Stimulated activated CD4-positive, alpha-beta T cell treated with anti-CD3 and anti-CD28 coated beads, Interleukin-15, amount 100 ng/mL, for 24 hours (primary cell): ENCODE results near the gene WRAP53.
"Not testable (repeated sequence)": the region's sequence is repeated elsewhere in the genome, so short reads cannot be mapped to it uniquely, and the experiment has no call there.

Experiments used
- DNase-seq: peaks from one replicate; pipeline ENCODE4 v3.0.0-alpha.2; 2020

Gene WRAP53

DNA sequence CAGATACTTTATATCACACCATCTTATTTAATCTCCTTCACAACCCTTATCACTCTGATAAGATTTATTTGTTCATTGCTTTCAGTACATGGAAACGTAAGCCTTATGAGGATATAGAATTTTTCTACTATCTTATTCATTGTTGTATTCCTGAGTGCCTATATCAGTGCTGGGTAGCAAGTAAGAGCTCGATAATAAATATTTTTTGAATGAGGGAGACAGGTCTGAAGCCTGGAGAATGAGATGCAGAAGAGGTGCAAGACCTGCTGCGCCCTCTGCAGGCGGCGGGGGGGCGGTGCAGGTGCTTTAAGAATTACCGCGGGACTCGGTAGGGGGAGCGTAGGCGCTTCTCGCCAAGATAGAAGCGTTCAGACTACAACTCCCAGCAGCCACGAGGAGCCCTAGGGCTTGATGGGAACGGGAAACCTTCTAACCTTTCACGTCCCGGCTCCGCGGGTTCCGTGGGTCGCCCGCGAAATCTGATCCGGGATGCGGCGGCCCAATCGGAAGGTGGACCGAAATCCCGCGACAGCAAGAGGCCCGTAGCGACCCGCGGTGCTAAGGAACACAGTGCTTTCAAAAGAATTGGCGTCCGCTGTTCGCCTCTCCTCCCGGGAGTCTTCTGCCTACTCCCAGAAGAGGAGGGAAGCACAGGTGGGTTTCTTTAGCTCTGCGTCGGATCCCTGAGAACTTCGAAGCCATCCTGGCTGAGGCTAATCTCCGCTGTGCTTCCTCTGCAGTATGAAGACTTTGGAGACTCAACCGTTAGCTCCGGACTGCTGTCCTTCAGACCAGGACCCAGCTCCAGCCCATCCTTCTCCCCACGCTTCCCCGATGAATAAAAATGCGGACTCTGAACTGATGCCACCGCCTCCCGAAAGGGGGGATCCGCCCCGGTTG is at the start of gene WRAP53:
Gene WRAP53, plus strand, starts transcription at position 570 of the 900 bp plus-strand sequence. Its CDS starts 172 bp downstream, at position 742.
- DNase-seq: peak; percentile 96

DNA sequence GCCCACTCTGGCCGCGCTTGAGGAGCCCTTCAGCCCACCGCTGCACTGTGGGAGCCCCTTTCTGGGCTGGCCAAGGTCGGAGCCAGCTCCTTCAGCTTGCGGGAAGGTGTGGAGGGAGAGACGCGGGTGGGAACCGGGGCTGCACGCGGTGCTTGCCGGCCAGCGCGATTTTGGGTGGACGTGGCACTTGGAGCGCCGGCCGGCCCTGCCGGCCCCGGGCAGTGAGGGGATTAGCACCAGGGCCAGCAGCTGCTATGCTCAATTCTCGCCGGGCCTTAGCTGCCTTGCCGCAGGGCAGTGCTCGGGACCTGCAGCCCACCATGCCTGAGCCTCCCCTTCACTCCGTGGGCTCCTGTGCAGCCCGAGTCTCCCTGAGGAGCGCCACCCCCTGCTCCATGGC is 47.5 kb upstream of the WRAP53 start:
- no peak for DNase-seq

DNA sequence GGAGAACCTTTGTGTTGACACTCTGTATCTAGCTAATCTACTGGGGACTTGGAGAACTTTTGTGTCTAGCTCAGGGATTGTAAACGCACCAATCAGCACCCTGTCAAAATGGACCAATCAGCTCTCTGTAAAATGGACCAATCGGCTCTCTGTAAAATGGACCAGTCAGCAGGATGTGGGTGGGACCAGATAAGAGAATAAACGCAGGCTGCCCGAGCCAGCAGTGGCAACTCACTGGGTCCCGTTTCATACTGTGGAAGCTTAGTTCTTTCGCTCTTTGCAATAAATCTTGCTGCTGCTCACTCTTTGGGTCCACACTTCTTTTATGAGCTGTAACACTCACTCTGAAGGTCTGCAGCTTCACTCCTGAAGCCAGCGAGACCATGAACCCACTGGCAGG is 46.6 kb upstream of the WRAP53 start:
- not testable (repeated sequence) for DNase-seq

DNA sequence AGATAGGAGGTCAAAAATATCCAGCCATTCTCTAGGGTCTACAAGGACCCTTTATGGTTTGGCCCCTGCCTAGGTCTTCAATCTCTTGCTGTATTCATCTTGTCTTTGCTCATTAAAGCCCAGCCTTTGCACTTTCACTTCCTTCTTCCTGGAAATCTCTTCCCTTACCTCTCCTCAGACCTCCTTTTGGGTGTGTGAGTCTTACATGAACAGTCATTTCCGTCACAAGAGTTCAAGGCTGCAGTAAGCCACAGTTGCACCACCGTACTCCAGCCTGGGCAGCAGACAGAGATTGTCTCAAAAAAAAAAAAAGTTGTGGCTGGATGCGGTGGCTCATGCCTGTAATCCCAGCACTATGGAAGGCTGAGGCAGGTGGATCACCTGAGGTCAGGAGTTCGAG is 43.5 kb upstream of the WRAP53 start:
- DNase-seq: no peak

DNA sequence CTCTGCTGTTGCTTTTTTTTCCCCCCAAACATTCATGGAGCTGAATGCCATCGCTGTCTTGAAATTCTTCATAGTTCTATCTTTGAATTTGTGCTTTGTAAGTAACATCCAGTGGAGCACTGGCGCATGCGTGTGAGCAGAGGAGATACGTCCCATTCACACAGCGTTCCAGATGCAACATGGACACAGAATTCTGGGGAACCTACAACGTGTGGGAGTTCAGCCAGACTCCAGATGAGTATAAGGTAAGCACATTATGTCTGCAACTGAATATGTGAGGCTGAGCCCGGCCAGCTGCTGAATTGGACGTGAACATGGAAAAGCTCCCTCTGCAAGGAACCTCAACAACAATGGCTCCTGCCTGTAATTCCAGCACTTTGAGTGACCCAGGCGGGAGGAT is 41.8 kb upstream of the WRAP53 start:
- no peak for DNase-seq

DNA sequence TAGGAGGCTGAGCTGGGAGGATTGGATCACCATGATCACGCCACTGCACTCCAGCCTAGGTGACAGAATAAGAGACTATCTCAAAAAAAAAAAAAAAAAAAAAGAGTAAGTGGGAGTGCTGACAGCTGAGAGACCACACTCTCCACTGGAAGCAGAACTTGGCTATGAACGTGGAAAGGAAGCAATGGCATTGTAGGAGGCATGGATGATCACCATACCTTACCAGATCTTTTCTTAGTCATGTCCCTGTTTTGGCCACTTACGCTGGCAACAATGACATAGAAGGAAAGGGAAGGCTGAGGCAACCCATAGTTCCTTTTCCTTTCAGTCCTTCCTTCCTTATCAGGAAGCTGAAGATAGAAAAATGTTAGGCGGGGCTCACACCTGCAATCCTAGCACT is 41.3 kb upstream of the WRAP53 start:
- DNase-seq: no peak

DNA sequence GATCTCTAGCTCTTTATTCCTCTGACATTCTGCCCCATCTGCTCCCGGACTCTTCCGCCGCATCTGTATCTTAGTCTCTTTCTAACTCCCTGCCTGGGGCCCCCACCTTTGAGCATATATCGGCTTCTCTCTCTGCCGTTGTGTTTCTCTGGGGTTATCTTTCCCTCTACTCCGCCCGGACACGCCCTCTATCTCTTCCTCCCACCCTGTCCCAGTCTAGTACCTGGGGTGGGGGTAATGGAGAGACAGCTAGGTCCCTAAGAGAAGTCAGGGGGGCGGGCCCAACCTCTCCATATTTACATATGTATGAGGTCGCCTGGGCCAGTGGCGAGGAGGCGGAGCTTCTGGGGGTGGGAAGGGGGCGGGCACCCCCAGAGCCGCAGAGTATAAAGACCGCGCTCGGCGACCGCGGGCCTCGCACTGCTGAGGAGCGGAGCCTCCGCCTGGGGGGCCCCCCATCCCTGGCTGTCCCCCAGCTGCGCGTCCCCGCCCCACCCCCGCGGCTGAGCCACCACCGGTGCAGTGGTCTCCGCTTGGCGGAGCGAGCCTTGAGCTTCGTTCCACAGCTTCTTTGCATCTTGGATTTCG is 37.7 kb upstream of the WRAP53 start, which contains the start of gene ATP1B2:
Gene ATP1B2, plus strand, starts transcription at position 418 of the 588 bp plus-strand sequence. CDS start 593 bp downstream, outside the sequence.
- DNase-seq: peak; percentile 84

DNA sequence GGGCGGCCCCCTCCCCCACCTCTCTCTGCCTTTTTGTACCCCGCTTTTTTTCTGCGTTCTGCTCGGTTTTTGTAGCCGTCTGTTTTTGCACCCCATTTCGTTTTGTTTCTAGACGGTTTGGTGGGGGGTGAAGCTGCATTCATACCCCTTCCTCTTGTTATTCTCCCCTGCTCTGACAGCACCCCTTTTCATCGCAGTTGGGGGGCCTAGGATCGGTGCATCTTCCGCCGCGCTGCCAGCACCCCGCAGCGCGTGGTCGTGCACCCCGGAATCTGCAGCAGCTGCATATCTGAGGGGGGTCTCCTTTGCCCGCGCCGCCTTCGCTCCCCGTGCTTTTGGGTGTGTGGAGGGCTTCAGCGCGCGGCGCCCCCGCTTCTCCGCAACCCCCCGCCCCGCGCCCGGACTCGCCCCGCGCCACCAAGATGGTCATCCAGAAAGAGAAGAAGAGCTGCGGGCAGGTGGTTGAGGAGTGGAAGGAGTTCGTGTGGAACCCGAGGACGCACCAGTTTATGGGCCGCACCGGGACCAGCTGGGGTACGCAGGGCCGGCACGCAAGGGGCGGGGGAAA is 37.1 kb upstream of the WRAP53 start:
- no peak for DNase-seq

DNA sequence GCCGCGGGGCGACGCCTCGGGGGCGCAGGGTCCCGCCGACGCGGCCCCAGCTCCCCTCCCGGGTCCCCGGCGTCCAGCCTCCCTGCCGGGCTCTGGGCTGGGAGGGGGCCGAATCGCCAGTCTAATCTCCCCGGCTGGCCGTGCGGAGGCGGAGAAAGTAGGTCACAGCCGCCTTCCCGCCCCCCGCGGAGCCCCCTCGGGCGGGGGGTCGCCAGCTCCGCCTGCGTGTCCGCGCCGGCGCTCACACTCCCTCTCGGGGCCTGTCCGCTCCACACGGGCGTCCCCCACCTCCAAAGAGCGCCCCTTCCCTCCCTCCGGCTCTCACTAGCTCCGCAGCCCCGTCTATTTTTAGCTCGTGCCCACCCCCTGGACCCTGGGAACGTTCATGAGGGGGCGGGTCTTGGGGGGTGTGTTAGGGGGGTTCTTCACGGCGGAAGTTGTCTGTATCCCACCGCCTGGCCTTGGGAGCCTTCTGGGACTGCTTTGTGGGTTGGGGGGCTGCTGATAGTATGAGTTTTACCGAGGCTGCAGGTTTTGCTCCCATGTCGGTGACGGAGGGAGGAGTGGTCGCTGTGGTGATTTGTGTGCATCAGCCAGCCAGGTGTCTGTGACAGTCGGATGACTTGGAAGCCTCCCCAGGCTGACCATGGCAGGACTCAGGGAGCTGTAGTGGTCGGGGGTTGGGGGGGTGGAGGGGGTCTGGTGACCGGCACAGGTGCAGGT is 36.5 kb upstream of the WRAP53 start:
- DNase-seq: no peak

DNA sequence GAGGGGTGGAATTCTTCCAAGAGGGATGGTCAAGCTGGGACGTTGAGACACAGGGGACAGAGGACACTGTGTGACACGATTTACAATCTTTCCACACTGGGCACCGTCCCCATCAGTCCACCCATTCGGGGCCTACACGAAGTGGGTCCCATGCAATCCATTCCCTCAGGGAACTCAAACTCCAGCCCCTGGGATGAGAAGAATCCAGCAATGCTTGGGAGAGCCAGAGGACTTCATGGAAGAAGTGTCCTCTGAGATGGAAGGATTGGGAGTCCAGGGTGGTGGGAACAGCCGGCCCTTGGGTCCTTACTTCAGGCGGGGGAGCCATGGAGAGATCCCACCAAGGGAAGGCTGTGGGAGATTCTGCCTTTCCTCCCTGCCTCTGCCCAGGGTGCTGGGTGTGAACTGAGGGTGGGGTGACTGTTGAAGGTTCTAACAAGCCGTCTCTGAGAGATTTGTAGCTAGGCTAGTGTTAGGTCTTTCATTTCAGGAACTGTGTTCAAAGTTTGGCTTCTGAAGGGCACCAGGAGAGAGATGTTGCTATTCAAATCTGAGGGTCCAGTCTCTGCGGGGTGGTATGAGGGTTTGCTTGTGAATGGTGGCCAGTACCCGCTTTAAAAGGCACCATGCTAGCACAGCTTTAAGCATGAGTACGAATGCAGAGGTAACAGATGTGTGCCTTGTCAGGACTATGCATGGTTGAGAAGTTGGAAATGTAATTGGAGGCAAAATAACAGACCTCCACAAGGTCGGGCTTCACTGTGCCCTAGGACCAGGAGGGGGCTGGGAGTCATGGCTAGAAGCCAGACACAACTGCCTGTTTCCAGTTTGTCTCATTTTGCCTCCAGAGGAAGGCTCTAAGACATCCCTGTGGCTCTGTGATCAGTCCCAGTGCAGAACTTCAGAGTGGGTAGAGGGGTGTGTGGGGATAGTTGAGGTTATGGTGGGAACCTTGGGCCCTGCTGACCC is 35.6 kb upstream of the WRAP53 start:
- no peak for DNase-seq

DNA sequence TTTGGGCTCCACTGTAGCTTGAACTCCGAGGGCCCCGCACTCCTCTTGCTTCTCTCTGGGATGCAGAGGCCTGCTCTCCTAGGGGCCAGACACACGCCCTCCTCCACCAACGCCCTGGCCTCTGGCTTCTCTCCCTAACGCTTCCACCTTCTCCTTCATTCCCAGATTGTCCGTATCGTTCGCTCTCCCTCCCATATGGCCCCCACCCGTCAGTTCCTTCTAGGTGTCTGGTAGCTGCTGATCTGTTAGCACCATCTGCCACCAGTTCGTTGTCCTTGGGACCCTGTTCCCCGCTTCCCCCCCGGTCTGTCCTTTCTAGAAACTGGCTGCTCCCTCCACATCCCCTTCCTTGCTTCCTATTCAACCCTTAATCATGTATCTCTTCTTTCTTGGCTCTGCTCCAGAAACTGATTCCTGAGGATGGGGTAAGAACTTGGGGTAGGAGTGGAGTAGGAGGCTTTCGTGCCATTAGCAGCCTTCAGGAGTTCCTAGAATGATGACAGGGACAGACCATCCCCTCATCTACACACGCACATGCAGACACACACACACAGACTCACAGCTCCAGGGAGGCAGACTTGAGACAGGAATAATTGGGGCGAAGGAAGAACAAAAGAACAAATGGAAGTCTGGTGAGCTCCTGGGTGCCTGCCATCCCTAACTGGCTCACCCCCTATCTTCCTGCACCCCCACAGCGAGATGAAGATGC is 33.3 kb upstream of the WRAP53 start:
- DNase-seq: no peak

DNA sequence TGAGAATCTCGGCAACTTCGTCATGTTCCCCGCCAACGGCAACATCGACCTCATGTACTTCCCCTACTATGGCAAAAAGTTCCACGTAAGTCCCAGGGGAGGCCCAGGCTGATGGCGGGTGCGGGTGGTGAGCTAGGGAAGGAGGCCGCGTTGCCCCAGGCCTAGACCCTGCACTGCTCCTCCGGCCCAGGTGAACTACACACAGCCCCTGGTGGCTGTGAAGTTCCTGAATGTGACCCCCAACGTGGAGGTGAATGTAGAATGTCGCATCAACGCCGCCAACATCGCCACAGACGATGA is 32.8 kb upstream of the WRAP53 start:
- no peak for DNase-seq

DNA sequence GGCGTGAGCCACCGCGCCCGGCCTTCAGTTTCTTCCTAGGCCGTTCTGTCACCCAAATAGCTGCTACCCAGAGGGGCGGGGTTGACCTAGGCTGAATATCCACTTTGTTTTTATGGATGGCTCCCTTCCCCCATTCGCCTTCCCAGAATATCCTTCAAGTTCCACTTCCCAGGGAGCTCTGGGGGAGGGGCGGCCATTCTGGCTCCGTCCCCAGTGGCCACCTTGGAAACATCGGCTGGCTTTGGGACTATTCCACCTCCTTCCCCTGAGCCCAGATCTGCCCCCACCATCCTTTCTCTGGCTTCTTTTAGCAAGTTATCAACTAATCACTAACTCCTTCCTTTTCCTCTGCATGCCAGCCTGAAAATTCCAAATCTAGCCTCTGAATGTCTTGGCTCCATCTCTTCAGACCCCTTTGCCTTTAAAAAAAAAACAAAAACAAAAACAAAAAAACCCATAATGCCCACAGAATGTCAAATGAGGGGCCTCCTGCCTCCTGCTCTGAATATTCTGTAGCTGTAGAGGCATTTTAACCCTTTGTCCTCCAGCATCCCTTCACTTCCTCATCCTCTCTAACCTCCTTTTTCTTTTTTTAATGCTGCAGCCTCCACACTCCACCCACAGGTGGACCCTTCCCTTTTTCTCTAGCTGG is 31.2 kb upstream of the WRAP53 start:
- no peak for DNase-seq

DNA sequence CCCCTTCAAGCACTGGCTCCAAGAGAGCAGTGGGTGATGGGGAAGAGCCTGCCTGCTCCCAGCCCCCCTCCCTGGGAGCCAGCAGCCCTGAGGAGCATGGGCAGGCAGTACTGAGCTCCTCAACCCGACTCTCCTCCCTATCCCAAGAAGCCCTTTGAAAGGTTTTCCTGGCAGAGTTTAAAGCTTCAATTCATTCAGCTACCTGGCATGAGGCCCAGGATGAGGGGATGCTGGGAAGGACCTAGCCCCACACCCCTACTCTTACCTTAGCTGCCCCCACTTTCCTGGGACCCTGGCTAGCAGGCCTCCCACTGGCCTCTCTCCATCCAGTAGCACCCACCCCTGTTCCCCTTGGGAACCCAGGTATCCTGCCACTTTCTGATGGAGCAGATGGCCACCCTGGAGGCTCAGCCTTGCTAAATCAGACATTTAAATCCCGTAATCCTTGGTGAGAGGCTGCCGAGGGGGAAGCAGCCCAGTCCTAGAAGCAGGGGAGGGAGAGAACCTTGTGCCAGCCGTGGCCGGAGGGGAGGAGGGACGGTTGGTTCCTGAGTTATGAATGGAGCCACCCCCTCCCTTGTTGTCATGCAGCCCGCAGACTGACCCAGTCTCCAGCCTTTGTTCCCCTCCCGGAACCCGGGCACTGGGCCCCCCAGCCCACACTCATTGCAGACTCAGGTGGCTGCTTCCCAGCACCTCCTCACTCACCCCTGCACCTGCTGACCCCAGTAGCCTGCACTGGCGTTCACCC is 20.4 kb upstream of the WRAP53 start:
- no peak for DNase-seq

DNA sequence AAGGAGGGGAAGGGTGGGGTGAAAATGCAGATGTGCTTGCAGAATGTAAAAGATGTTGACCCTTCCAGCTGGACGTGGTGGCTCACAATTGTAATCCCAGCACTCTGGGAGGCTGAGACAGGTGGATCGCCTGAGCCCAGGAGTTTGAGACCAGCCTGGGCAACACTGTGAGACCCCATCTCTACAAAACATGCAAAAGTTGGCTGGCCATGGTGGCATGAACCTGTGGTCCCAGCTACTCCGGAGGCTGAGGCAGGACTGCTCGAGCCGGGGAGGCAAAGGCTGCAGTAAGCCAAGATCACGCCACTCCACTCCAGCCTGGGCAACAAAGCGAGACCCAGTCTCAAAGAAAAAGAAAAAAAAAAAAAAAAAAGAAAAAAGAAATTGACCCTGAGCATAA is 19.8 kb upstream of the WRAP53 start:
- DNase-seq: no peak

DNA sequence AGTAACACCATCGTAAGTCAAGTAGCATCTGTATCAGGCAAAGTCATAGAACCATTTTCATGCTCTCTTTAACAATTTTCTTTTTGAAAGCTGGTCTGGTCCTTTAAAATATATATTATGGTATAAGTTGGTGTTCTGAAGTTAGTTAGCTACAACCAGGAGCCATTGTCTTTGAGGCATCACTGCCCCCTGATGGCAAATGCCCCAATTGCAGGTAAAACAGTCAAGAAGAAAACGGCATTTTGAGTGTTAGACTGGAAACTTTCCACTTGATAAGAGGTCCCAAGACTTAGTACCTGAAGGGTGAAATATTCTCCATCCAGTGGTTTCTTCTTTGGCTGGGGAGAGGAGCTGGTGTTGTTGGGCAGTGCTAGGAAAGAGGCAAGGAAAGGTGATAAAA is 15.0 kb upstream of the WRAP53 start:
- DNase-seq: peak; percentile 67

DNA sequence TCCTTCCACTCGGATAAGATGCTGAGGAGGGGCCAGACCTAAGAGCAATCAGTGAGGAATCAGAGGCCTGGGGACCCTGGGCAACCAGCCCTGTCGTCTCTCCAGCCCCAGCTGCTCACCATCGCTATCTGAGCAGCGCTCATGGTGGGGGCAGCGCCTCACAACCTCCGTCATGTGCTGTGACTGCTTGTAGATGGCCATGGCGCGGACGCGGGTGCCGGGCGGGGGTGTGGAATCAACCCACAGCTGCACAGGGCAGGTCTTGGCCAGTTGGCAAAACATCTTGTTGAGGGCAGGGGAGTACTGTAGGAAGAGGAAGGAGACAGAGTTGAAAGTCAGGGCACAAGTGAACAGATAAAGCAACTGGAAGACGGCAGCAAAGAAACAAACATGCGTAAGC is 13.3 kb upstream of the WRAP53 start:
- no peak for DNase-seq

DNA sequence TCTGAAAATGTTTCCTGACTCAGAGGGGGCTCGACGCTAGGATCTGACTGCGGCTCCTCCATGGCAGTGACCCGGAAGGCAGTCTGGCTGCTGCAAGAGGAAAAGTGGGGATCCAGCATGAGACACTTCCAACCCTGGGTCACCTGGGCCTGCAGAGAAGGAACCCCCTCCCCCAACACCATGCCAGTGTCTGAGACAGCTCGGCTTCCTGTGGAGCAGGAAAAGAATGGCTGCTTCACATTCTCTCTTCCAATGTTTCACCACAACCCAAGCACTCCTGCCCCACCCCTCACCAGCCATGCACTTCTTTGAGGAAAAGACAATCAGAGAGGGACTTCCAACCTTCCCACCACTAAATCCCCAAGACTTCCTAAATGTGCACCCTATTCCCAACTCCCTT is 11.7 kb upstream of the WRAP53 start:
- no peak for DNase-seq

DNA sequence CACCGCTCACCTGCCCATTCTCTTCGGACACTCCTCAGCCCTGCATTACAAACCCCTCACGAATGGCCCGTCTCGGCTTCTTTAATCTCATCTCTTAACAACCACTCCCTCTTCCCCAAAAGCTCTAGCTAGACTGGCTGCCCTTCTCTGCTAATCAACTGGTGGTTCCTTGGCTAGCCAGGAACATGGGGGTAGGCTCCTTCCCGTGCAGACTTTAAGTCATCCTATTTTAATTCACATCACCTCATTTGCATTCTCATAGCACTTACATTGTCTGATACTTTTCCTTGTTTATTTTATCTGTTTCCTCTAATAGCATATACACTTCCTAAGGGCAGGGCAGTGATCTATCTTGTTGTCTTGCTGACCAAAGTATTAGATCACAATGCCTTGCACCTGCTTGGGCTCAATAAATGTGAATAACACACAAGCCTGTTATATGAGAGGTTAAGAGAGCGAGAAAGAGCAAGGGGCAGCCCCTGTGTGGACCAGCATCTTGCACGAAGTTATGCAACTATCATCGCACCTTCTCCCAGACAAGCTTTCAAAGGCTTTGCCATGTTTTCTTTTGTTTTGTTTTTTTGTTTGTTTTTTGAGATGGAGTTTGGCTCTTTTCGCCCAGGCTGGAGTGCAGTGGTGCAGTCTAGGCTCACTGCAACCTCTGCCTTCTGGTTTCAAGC is 10.7 kb upstream of the WRAP53 start:
- DNase-seq: no peak
